SK-N-SH treated with all-trans-retinoic acid at 6 μM for 48 hours (cell line): ENCODE measurements around the gene SMOC2.

ENCODE experiments used
- ATAC-seq: fragments of 200-7000 bp; cut with Tn5 transposase; 3 replicates; pipeline ENCODE4 v1.9.1; 2020; ENCODE audit warnings: mild to moderate bottlenecking, moderate library complexity
- ARNTL ChIP-seq: fragments of 450-650 bp; formaldehyde crosslinking; IDR thresholded peaks from 2 replicates; pipeline ENCODE4 v1.5.0; 2020; ENCODE audit warnings: low read depth, mild to moderate bottlenecking, moderate library complexity, borderline replicate concordance
- CSDC2 ChIP-seq: fragments of 250-450 bp; sonication (Bioruptor Pico); IDR thresholded peaks from 2 replicates; pipeline ENCODE4 v1.5.0; 2020; ENCODE audit warnings: mild to moderate bottlenecking, moderate library complexity
- ESRRG ChIP-seq: fragments of 250-450 bp; sonication (Bioruptor Pico); IDR thresholded peaks from 2 replicates; pipeline ENCODE4 v1.6.1; 2021; ENCODE audit warnings: mild to moderate bottlenecking
- GLIS3 ChIP-seq: fragments of 250-450 bp; sonication (Bioruptor Pico); IDR thresholded peaks from 2 replicates; pipeline ENCODE4 v1.5.0; 2020; ENCODE audit warnings: mild to moderate bottlenecking, moderate library complexity
- ISL1 ChIP-seq: fragments of 250-450 bp; sonication (Bioruptor Pico); IDR thresholded peaks from 2 replicates; pipeline ENCODE4 v2.1.2; 2022; ENCODE audit warnings: mild to moderate bottlenecking, moderate library complexity
- OSR1 ChIP-seq: fragments of 250-450 bp; sonication (Bioruptor Pico); IDR thresholded peaks from 2 replicates; pipeline ENCODE4 v1.8.0; 2022; ENCODE audit warnings: moderate library complexity, mild to moderate bottlenecking, inconsistent platforms
- PPARA ChIP-seq: fragments of 250-450 bp; sonication (Bioruptor Pico); IDR thresholded peaks from 2 replicates; pipeline ENCODE4 v1.5.0; 2020; ENCODE audit warnings: mild to moderate bottlenecking, borderline replicate concordance
- RARB ChIP-seq: fragments of 250-450 bp; sonication (Bioruptor Pico); IDR thresholded peaks from 2 replicates; pipeline ENCODE4 v1.8.0; 2021; ENCODE audit warnings: mild to moderate bottlenecking, moderate library complexity
- SNAI2 ChIP-seq: fragments of 250-450 bp; sonication (Bioruptor Pico); IDR thresholded peaks from 2 replicates; pipeline ENCODE4 v1.5.0; 2020; ENCODE audit warnings: mild to moderate bottlenecking, moderate library complexity
- TCF4 ChIP-seq: fragments of 250-450 bp; sonication (Bioruptor Pico); IDR thresholded peaks from 2 replicates; pipeline ENCODE4 v1.8.0; 2021; ENCODE audit warnings: mild to moderate bottlenecking, moderate library complexity, borderline replicate concordance
- TOX ChIP-seq: fragments of 250-450 bp; sonication (Bioruptor Pico); IDR thresholded peaks from 2 replicates; pipeline ENCODE4 v1.8.0; 2021; ENCODE audit warnings: mild to moderate bottlenecking, moderate library complexity, borderline replicate concordance
- TSHZ2 ChIP-seq: fragments of 250-450 bp; sonication (Bioruptor Pico); IDR thresholded peaks from 2 replicates; pipeline ENCODE4 v1.5.0; 2020; ENCODE audit warnings: mild to moderate bottlenecking, moderate library complexity
- ZC3H10 ChIP-seq: fragments of 250-450 bp; sonication (Bioruptor Pico); IDR thresholded peaks from 2 replicates; pipeline ENCODE4 v1.5.1; 2021; ENCODE audit warnings: mild to moderate bottlenecking, moderate library complexity
- ZFP3 ChIP-seq: fragments of 250-450 bp; sonication (Bioruptor Pico); IDR thresholded peaks from 2 replicates; pipeline ENCODE4 v1.5.0; 2020; ENCODE audit warnings: mild to moderate bottlenecking, moderate library complexity
- ZFP30 ChIP-seq: fragments of 450-650 bp; formaldehyde crosslinking; IDR thresholded peaks from 2 replicates; pipeline ENCODE4 v1.5.0; 2022; ENCODE audit warnings: mild to moderate bottlenecking, moderate library complexity
- ZNF565 ChIP-seq: fragments of 450-650 bp; formaldehyde crosslinking; conservative IDR thresholded peaks from 2 replicates; pipeline ENCODE4 v1.5.0; 2020; ENCODE audit warnings: low read depth, mild to moderate bottlenecking, moderate library complexity
- ZNF70 ChIP-seq: fragments of 450-650 bp; formaldehyde crosslinking; IDR thresholded peaks from 2 replicates; pipeline ENCODE4 v1.5.0; 2020; ENCODE audit warnings: mild to moderate bottlenecking, moderate library complexity
- TF ChIP-seq, protein P1 (sequence below): fragments of 250-450 bp; sonication (Bioruptor Pico); IDR thresholded peaks from 2 replicates; pipeline ENCODE4 v1.8.0; 2021; ENCODE audit warnings: low read depth, mild to moderate bottlenecking, moderate library complexity, borderline replicate concordance
- TF ChIP-seq, protein P2 (sequence below): fragments of 250-450 bp; sonication (Bioruptor Pico); IDR thresholded peaks from 2 replicates; pipeline ENCODE4 v1.5.1; 2020; ENCODE audit warnings: low read depth, mild to moderate bottlenecking, moderate library complexity
- TF ChIP-seq, protein P3 (sequence below): fragments of 250-450 bp; sonication (Bioruptor Pico); IDR thresholded peaks from 2 replicates; pipeline ENCODE4 v1.5.1; 2021; ENCODE audit warnings: mild to moderate bottlenecking, moderate library complexity

The SMOC2 gene

GRCh38 chr6:168625602-168626001 is 184.6 kb downstream of the SMOC2 start:
- TF ChIP-seq, protein P1, sequence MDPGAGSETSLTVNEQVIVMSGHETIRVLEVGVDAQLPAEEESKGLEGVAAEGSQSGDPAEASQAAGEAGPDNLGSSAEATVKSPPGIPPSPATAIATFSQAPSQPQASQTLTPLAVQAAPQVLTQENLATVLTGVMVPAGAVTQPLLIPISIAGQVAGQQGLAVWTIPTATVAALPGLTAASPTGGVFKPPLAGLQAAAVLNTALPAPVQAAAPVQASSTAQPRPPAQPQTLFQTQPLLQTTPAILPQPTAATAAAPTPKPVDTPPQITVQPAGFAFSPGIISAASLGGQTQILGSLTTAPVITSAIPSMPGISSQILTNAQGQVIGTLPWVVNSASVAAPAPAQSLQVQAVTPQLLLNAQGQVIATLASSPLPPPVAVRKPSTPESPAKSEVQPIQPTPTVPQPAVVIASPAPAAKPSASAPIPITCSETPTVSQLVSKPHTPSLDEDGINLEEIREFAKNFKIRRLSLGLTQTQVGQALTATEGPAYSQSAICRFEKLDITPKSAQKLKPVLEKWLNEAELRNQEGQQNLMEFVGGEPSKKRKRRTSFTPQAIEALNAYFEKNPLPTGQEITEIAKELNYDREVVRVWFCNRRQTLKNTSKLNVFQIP (CRISPR knock-in tag): no peak
- TF ChIP-seq ZFP3 (no peak), GLIS3 (CRISPR knock-in tag) (no peak), CSDC2 (CRISPR knock-in tag) (no peak), OSR1 (CRISPR knock-in tag) (no peak), TSHZ2 (no peak)
- TF ChIP-seq, protein P2, sequence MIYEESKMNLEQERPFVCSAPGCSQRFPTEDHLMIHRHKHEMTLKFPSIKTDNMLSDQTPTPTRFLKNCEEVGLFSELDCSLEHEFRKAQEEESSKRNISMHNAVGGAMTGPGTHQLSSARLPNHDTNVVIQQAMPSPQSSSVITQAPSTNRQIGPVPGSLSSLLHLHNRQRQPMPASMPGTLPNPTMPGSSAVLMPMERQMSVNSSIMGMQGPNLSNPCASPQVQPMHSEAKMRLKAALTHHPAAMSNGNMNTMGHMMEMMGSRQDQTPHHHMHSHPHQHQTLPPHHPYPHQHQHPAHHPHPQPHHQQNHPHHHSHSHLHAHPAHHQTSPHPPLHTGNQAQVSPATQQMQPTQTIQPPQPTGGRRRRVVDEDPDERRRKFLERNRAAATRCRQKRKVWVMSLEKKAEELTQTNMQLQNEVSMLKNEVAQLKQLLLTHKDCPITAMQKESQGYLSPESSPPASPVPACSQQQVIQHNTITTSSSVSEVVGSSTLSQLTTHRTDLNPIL (CRISPR knock-in tag): no peak
- ATAC-seq: no peak

- ATAC-seq: no peak
- TF ChIP-seq ESRRG (no peak), OSR1 (CRISPR knock-in tag) (no peak), ARNTL (CRISPR knock-in tag) (no peak), ZFP3 (no peak), CSDC2 (CRISPR knock-in tag) (no peak), ZNF70 (CRISPR knock-in tag) (no peak)
- TF ChIP-seq, protein P3, sequence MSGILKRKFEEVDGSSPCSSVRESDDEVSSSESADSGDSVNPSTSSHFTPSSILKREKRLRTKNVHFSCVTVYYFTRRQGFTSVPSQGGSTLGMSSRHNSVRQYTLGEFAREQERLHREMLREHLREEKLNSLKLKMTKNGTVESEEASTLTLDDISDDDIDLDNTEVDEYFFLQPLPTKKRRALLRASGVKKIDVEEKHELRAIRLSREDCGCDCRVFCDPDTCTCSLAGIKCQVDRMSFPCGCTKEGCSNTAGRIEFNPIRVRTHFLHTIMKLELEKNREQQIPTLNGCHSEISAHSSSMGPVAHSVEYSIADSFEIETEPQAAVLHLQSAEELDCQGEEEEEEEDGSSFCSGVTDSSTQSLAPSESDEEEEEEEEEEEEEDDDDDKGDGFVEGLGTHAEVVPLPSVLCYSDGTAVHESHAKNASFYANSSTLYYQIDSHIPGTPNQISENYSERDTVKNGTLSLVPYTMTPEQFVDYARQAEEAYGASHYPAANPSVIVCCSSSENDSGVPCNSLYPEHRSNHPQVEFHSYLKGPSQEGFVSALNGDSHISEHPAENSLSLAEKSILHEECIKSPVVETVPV (CRISPR knock-in tag): no peak
- TF ChIP-seq, all 23 proteins: peak for 0
Observed at GRCh38 chr6:168626046-168626602, 185.1 kb downstream of the SMOC2 start.

GRCh38 chr6:168627506-168628175 is 186.7 kb downstream of the SMOC2 start:
- TF ChIP-seq TCF4 (CRISPR knock-in tag) (no peak), ISL1 (CRISPR knock-in tag) (no peak), PPARA (CRISPR knock-in tag) (no peak), RARB (no peak), ZNF565 (CRISPR knock-in tag) (no peak), SNAI2 (no peak), TSHZ2 (no peak), ZC3H10 (CRISPR knock-in tag) (no peak), ZFP30 (no peak), ZNF70 (CRISPR knock-in tag) (no peak), OSR1 (CRISPR knock-in tag) (no peak), ARNTL (CRISPR knock-in tag) (no peak), TOX (CRISPR knock-in tag) (no peak), ESRRG (no peak), ZFP3 (no peak)
- TF ChIP-seq, protein P1 (CRISPR knock-in tag): no peak
- TF ChIP-seq, protein P2 (CRISPR knock-in tag): no peak
- TF ChIP-seq, protein P3 (CRISPR knock-in tag): no peak
- no peak for ATAC-seq
